SK-N-SH treated with all-trans-retinoic acid at 6 μM for 48 hours (cell line): Measurements from ENCODE around the gene MARK3.

Experiments used
- ATAC-seq: fragments of 200-7000 bp; cut with Tn5 transposase; 3 replicates; pipeline ENCODE4 v1.9.1; 2020; ENCODE audit warnings: mild to moderate bottlenecking, moderate library complexity
- ARNTL ChIP-seq: fragments of 450-650 bp; formaldehyde crosslinking; IDR thresholded peaks from 2 replicates; pipeline ENCODE4 v1.5.0; 2020; ENCODE audit warnings: low read depth, mild to moderate bottlenecking, moderate library complexity, borderline replicate concordance
- BACH2 ChIP-seq: fragments of 250-450 bp; sonication (Bioruptor Pico); IDR thresholded peaks from 2 replicates; pipeline ENCODE4 v1.9.0; 2021; ENCODE audit warnings: mild to moderate bottlenecking, borderline replicate concordance
- CREB5 ChIP-seq: fragments of 250-450 bp; sonication (Bioruptor Pico); IDR thresholded peaks from 2 replicates; pipeline ENCODE4 v1.5.1; 2020; ENCODE audit warnings: low read depth, mild to moderate bottlenecking, moderate library complexity
- CSDC2 ChIP-seq: fragments of 250-450 bp; sonication (Bioruptor Pico); IDR thresholded peaks from 2 replicates; pipeline ENCODE4 v1.5.0; 2020; ENCODE audit warnings: mild to moderate bottlenecking, moderate library complexity
- CSRNP3 ChIP-seq: fragments of 250-450 bp; sonication (Bioruptor Pico); IDR thresholded peaks from 2 replicates; pipeline ENCODE4 v1.5.1; 2021; ENCODE audit warnings: mild to moderate bottlenecking, moderate library complexity
- ESRRG ChIP-seq: fragments of 250-450 bp; sonication (Bioruptor Pico); IDR thresholded peaks from 2 replicates; pipeline ENCODE4 v1.6.1; 2021; ENCODE audit warnings: mild to moderate bottlenecking
- GLIS3 ChIP-seq: fragments of 250-450 bp; sonication (Bioruptor Pico); IDR thresholded peaks from 2 replicates; pipeline ENCODE4 v1.5.0; 2020; ENCODE audit warnings: mild to moderate bottlenecking, moderate library complexity
- ISL1 ChIP-seq: fragments of 250-450 bp; sonication (Bioruptor Pico); IDR thresholded peaks from 2 replicates; pipeline ENCODE4 v2.1.2; 2022; ENCODE audit warnings: mild to moderate bottlenecking, moderate library complexity
- PATZ1 ChIP-seq: fragments of 250-450 bp; sonication (Bioruptor Pico); IDR thresholded peaks from 2 replicates; pipeline ENCODE4 v1.8.0; 2020; ENCODE audit warnings: mild to moderate bottlenecking, moderate library complexity, borderline replicate concordance
- PPARA ChIP-seq: fragments of 250-450 bp; sonication (Bioruptor Pico); IDR thresholded peaks from 2 replicates; pipeline ENCODE4 v1.5.0; 2020; ENCODE audit warnings: mild to moderate bottlenecking, borderline replicate concordance
- RARB ChIP-seq: fragments of 250-450 bp; sonication (Bioruptor Pico); IDR thresholded peaks from 2 replicates; pipeline ENCODE4 v1.8.0; 2021; ENCODE audit warnings: mild to moderate bottlenecking, moderate library complexity
- SNAI2 ChIP-seq: fragments of 250-450 bp; sonication (Bioruptor Pico); IDR thresholded peaks from 2 replicates; pipeline ENCODE4 v1.5.0; 2020; ENCODE audit warnings: mild to moderate bottlenecking, moderate library complexity
- TCF4 ChIP-seq: fragments of 250-450 bp; sonication (Bioruptor Pico); IDR thresholded peaks from 2 replicates; pipeline ENCODE4 v1.8.0; 2021; ENCODE audit warnings: mild to moderate bottlenecking, moderate library complexity, borderline replicate concordance
- TOX ChIP-seq: fragments of 250-450 bp; sonication (Bioruptor Pico); IDR thresholded peaks from 2 replicates; pipeline ENCODE4 v1.8.0; 2021; ENCODE audit warnings: mild to moderate bottlenecking, moderate library complexity, borderline replicate concordance
- TSHZ2 ChIP-seq: fragments of 250-450 bp; sonication (Bioruptor Pico); IDR thresholded peaks from 2 replicates; pipeline ENCODE4 v1.5.0; 2020; ENCODE audit warnings: mild to moderate bottlenecking, moderate library complexity
- ZC3H10 ChIP-seq: fragments of 250-450 bp; sonication (Bioruptor Pico); IDR thresholded peaks from 2 replicates; pipeline ENCODE4 v1.5.1; 2021; ENCODE audit warnings: mild to moderate bottlenecking, moderate library complexity
- ZFP3 ChIP-seq: fragments of 250-450 bp; sonication (Bioruptor Pico); IDR thresholded peaks from 2 replicates; pipeline ENCODE4 v1.5.0; 2020; ENCODE audit warnings: mild to moderate bottlenecking, moderate library complexity
- ZFP30 ChIP-seq: fragments of 450-650 bp; formaldehyde crosslinking; IDR thresholded peaks from 2 replicates; pipeline ENCODE4 v1.5.0; 2022; ENCODE audit warnings: mild to moderate bottlenecking, moderate library complexity
- ZNF565 ChIP-seq: fragments of 450-650 bp; formaldehyde crosslinking; conservative IDR thresholded peaks from 2 replicates; pipeline ENCODE4 v1.5.0; 2020; ENCODE audit warnings: low read depth, mild to moderate bottlenecking, moderate library complexity
- ZNF70 ChIP-seq: fragments of 450-650 bp; formaldehyde crosslinking; IDR thresholded peaks from 2 replicates; pipeline ENCODE4 v1.5.0; 2020; ENCODE audit warnings: mild to moderate bottlenecking, moderate library complexity
- ZNF8 ChIP-seq: fragments of 450-650 bp; formaldehyde crosslinking; IDR thresholded peaks from 2 replicates; pipeline ENCODE4 v1.5.0; 2020; ENCODE audit warnings: mild to moderate bottlenecking, moderate library complexity

Gene MARK3

GRCh38 chr14:103531421-103532215 is 146.4 kb downstream of the MARK3 start:
- ATAC-seq, result no peak
- no peak for TF ChIP-seq TSHZ2
- no peak for TF ChIP-seq PPARA
- no peak for TF ChIP-seq PATZ1 (CRISPR knock-in tag)
- no peak for TF ChIP-seq ZFP30 (CRISPR knock-in tag)
- no peak for TF ChIP-seq TCF4 (CRISPR knock-in tag)
- TF ChIP-seq ZNF70, result no peak
- TF ChIP-seq ESRRG (CRISPR knock-in tag), result no peak
- TF ChIP-seq ZNF565 (CRISPR knock-in tag), result no peak
- no peak for TF ChIP-seq SNAI2 (CRISPR knock-in tag)
- no peak for TF ChIP-seq CSRNP3 (CRISPR knock-in tag)
- no peak for TF ChIP-seq TOX (CRISPR knock-in tag)
- no peak for TF ChIP-seq BACH2 (CRISPR knock-in tag)
- no peak for TF ChIP-seq ZFP3 (CRISPR knock-in tag)

- TF ChIP-seq SNAI2 (CRISPR knock-in tag), result no peak
- TF ChIP-seq ZNF70, result no peak
- TF ChIP-seq, all 23 proteins: peak for 0
- ATAC-seq, result no peak
These were observed 147.3 kb downstream of the MARK3 start for GRCh38 chr14:103532216-103533136.

- TF ChIP-seq ZNF8 (CRISPR knock-in tag) (no peak), BACH2 (CRISPR knock-in tag) (no peak), TOX (CRISPR knock-in tag) (no peak), ZNF70 (no peak), SNAI2 (CRISPR knock-in tag) (no peak), PPARA (no peak), ISL1 (CRISPR knock-in tag) (no peak), ARNTL (no peak), TCF4 (CRISPR knock-in tag) (no peak)
- ATAC-seq, result no peak
These were observed 148.2 kb downstream of the MARK3 start for GRCh38 chr14:103533137-103533998.

- no peak for ATAC-seq
- no peak for TF ChIP-seq ZFP30 (CRISPR knock-in tag)
- no peak for TF ChIP-seq TOX (CRISPR knock-in tag)
- TF ChIP-seq ZC3H10 (CRISPR knock-in tag), result no peak
- no peak for TF ChIP-seq CREB5 (CRISPR knock-in tag)
- no peak for TF ChIP-seq CSDC2
- no peak for TF ChIP-seq PATZ1 (CRISPR knock-in tag)
- no peak for TF ChIP-seq RARB (CRISPR knock-in tag)
- TF ChIP-seq ZFP3 (CRISPR knock-in tag), result no peak
- TF ChIP-seq ZNF565 (CRISPR knock-in tag), result no peak
- no peak for TF ChIP-seq PPARA
- TF ChIP-seq ESRRG (CRISPR knock-in tag), result no peak
- no peak for TF ChIP-seq ARNTL
- no peak for TF ChIP-seq GLIS3 (CRISPR knock-in tag)
- TF ChIP-seq BACH2 (CRISPR knock-in tag), result no peak
- no peak for TF ChIP-seq ISL1 (CRISPR knock-in tag)
- no peak for TF ChIP-seq ZNF70
These were observed 148.9 kb downstream of the MARK3 start for GRCh38 chr14:103533999-103534575.
